HG03378 (cell line): Measurements from ENCODE around the gene YWHAG.
"Not testable (repeated sequence)": the region's sequence is repeated elsewhere in the genome, so short reads cannot be mapped to it uniquely, and the experiment has no call there.

Source experiments
- ATAC-seq: cut with Tn5 transposase; IDR thresholded peaks from one replicate; pipeline ENCODE4 v1.9.1; 2021; ENCODE audit warnings: mild to moderate bottlenecking, moderate library complexity; ENCODE audit not compliant: unreplicated experiment

Gene YWHAG

DNA sequence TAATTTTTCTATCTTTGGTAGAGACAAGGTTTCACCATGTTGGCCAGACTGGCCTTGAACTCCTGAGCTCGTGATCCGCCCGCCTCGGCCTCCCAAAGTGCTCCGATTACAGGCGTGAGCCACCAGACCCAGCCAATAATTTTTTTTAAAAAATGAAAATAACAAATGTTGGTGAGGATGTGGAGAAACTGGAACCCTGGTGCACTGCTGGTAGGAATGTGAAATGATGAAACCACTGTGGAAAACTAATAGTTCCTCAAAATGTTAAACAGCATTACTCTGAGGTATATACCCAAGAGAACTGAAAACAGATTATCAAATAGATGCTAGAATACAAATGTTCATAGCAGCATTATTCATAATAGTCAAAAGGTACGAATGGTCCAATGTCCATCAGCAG, 23.0 kb upstream of the YWHAG start:
- no peak for ATAC-seq

DNA sequence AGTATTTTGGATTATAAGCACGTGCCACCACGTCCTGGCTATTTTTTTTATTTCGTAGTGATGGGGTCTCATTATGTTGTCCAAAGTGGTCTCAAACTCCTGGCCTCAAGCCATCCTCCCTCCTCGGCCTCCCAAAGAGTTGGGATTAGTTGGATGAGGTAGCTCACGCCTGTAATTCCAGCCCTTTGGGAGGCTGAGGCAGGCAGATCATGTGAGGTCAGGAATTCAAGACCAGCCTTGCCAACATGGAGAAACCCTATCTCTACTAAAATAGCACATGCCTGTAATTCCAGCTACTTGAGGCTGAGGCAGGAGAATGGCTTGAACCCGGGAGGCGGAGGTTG, 21.8 kb upstream of the YWHAG start:
- no peak for ATAC-seq

DNA sequence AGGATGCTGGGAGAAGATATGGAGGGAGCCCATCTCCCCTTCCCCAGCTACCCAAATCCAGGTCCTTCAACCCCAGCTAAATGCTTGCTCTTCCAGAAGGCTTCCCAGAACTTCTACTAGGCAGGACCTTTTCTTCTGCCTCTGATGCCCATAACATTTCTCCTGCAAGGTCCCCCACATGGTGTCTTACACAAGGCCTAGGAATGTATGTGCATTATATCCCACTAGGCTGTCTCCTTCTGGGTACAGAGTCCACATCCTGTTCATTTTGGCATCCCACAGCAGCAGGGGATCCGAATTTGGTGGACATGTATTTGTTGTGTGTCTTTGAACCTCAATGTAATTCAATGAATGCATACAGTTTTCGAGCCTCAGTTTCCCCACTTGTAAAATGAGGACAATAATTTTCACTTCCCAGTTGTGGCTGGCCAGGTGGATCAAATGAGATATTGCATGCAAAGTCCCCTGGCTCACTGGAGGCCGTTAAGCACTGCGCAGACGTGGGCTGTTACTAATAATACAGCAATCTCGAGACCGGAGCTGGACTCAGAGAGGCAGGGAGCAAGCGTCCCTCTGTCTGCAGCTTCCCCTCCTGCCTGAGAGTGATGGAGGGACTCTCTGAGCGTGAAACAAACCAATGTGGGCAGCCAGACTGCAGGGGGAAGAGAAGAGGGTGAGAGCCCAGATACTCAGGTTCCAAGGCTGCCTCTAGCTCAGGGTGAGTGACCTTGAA, 18.6 kb upstream of the YWHAG start:
- ATAC-seq = no peak

DNA sequence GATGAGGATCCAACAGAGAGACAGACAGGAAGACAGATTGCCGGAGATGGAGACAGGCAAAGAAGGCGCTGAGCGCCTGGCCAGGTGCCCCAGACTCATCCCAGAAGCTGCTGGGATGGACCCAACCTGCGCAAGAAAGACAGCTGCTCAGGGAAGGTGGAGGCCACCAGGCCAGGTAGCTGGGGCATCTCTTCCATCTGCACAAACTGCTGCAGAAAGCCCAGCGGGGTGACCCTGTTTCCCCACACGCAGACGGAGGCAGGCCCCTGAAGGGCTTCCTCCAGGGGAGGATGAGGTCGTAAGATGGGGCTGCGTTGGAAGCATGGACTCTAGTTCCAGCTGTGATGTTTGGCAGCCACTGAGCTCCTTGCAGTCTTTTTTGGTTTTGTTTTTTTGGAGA, 16.5 kb upstream of the YWHAG start:
- no peak for ATAC-seq

DNA sequence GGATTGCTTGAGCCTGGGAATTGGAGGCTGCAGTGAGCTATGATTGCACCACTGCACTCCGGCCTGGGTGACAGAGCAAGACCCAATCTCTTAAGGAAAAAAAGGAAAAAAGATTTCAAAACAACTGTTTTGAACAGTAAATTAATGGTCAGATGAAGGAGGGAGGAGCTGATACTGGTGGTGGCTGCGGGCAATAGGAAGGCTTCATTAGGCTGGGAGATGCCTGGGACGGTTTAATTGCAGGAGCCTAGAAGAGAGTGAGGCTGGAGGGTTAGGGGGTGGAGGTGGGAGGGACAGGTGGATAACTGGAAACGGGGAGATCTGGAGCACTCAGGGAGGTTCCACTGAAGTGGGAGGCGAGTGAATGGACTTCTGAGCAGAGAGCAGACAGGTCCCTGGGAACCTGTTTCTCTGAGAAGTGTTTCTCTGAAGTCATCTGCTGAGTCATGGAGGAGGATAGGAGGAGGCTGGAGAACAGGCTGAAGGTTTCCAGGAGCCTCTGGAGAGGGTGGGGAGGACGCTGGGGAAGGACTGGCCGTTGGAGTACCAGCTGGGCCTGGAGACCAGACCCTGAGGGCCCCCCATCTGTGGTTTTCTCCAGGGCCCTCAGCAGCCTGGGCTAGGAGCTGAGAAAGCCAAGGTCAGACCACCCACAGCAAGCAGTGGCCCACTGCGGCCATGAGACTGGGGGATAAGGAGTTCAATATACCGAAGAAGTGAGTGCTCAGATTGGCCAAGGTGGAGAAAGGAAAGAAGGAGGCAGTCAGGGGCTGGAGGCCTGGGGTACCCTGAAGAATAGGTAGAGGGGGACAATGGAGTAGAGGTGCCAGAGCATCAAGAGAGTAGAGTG, 14.4 kb upstream of the YWHAG start:
- no peak for ATAC-seq

DNA sequence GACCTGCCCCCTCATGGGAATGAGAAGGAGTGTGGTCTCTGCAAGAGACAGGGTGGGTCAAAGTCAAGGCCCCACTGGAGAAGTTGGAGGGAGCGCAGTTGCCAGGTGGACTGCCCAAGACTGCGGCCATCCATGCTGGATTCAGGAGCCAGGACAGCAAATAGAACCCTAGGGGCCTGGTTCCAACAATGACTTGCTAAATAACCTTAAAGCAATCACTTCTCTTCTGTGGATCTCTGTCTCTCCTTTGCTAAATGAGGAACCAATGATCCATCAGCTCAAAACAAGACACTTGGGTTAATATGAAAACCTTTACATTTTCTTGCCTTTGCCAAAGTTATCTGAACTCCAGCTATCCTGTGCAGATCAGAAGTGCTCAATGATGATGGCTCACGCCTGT, 12.6 kb upstream of the YWHAG start:
- no peak for ATAC-seq

DNA sequence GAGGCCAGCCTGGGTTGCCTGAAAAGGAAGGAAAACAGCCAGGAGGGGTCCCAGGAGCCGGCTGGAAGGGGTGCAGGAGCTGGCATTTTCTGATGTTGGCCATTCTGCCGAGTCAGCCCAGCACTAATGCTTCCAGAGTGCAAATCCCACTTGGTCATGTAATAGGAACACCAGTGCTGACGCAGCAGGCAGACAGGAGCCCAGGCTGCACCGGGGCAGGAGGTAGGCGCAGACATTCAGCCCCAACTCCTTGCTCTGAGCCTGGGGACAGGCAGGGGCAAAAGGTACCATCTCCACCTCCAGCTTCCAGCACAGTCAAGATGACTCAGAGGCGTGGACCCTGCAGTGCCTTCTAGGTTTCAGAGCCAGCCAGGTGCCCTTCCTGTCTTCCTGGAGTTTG, 10.2 kb upstream of the YWHAG start:
- no peak for ATAC-seq

DNA sequence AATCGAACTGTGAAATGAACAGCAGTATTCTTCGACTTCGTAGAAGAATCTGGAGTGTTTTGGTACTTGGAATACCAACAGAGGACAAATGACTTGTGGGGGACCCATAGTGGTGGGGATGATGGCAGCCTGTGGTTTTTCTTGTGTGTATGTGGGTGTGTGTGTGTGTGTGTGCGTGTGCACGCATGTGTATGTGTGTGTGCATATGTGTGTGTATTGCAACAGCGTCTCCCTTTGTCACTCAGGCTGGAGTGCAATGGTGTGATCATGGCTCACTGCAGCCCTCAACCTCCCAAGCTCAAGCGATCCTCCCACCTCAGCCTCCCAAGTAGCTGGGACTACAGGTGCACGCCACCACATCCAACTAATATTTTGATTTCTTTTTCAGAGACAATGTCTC, 9.4 kb upstream of the YWHAG start:
- ATAC-seq = no peak

DNA sequence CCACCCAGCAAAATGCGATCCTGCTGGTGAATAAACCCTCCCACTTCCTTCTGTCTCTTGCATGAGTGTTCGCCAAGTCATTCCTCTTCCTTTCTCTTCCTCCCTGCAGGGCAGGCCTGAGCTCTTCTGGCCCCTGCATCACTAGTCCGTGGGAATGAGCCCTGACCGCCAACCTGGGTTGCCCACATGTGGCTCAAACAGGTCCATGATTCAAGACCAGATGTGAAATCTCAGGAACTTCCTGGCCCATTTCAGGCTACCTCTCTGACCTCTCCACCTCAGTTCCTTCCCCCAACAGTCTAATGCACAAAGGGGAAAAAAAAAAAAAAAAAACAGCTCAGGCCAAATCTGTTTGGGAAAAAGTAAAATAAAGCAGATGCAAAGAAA, 5.4 kb upstream of the YWHAG start:
- ATAC-seq = no peak

DNA sequence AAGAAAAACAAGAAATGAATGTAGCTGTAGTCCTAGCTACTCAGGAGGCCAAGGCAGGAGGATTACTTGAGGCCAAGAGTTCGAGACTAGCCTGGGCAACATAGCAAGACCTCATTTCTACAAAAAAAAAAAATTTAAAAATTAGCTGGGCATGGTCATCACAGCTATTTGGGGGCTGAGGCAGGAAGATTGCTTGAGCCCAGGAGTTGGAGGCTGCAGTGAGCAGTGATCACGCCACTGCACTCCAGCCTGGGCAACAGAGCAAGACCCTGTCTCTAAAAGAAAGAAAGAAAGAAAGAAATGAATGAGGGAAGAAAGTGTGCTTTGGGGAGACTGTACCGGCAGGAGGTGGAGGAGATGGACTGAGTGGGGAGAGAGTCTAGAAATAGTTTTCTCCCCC, 5.0 kb upstream of the YWHAG start:
- ATAC-seq = not testable (repeated sequence)

DNA sequence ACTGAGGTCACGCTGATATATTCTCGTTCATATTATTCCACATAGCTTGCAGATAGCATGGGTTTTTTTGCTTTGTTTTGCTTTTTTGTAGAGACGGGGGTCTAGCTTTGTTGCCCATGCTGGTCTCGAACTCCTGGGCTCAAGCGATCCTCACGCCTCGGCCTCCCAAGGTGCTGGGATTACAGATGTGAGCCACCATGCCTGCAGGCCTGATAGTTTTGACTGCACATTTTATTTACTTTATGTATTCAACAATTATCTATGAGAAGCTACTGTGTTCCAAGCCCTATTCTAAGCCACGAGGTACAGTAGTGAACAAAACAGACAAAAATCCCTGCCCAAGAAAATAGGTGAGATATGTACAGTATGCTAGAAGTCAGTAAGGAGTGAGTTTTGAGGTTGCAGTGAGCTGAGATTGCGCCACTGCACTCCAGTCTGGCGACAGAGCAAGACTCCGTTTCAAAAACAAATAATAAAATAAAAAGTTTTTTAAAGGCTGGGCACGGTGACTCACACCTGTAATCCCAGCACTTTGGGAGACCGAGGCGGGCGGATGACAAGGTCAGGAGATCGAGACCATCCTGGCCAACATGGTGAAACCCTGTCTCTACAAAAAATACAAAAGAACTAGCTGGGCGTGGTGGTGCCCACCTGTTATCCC, 1.3 kb upstream of the YWHAG start:
- no peak for ATAC-seq

DNA sequence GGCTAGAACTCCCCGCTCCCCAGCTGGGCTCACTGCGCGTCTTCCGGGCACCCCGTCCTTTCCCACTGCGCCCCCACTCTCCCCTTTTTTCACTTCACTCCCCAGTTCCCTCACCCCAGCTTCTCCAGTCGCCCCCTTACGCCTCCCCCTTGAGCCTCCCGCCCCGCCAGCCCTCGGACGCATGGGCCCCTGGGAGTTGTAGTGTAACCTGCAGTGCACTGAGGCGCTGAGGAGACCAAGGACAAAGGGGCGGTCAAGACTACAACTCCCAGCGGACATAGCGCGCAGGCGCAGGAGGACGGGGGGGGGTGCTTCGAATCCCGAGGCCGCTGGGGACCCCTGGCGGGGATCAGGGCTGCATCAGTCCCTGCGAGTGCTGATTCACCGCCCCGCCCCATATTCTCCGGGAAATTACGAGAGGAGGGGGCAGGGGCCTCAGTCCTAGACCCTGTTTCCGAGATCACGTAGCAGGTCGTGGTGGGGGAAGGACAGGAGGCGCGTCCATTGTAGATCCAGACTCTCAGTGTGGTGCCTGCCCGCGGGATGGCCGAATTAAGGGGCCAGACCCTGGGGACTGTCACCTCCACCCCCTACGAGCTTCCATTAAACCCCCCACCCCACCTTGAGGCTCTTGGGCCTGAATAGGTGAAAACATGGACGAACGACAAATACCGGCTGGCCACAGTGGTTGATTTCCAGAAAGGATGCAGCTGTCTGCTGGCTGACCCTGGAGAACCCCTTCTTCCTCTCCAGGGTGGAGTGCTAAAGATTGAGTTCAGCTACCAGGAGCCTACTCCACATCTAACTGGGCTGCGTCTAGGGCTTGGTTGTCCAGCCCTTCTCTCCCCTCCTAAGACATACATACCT, 553 bp upstream of the YWHAG start:
- ATAC-seq = peak; percentile 85

DNA sequence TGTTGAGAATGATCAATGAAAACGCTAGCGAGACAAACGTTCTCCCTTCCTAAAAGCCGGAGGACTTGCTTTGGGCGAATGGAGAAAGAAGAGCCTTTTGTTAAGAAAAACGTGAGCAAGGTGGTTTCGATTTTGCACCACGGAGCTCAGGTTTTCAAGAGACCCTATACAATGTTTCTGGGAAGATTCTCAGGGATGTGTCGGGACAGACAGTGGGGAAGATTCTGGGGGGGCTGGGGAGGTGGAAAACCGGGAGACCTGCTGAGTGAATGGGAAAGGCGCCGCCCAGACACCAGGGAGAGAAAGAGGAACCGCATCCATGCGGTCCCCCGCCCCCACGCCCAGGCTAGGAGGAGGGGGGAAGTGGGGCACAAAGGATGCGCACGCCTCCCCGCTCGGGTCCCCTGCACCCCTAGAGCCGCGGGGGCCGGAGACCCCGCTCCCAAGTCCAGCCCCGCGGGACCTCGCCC, 745 bp downstream of the YWHAG start:
- peak; percentile 7 for ATAC-seq

DNA sequence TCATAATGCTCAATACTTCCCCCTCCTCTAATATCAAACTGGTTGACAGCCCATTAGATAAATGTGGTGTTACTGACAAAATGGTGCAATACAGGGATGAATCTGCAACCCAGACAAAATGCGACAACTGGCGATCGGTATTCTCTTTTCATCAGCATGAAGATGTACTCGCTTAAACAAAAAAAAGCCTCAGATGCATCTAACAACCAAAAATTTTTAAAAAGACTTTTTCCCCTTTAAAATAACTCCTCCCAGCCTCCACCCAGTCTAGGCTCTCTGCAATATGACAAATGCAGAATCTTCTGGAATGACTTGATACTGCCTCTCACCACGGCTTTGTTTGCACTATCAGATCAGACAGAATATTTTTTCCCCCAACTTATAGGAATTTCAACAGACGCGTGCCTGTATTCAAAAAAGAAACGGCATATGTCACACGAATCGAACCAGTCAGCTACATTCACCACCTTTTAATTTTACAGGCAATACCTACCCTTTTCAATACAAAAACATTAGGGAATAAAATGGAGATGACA, 1.2 kb downstream of the YWHAG start:
- no peak for ATAC-seq

DNA sequence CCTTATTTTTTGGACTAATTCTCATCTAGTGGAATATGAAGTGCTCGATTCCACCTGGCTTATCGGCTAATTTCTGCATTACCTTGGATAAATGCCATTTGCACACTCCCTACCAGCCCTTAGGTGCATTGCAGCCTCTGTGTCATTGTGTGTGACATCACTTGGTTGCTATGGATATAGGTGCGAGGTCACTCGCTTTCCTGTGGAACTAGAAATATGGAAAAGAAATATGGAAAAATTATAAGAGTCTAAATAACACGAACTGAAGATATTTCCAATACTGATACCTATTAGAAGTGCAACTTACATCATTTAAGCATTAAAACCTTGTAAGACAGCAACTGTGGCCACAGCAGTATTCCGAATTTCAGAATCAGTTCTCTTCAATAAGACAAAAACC, 2.0 kb downstream of the YWHAG start:
- ATAC-seq = no peak

DNA sequence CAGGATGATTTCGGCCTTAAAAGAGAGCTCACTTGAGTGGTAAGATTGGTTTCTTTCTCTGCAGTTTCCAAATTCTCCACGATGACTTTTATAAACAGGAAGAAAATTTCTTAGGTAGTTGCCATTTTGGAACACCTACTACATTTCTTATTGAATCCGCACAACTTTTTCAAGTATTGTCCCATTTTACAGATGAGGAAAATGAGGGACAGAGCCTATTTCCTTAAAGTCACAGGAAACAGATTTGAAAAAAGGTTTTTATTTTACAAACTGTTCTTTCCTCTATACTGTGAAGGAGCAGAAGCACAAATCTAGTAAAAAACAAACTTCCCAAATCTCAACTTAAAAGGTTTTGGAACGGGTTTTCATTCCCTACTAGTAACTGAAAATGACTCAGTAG, 2.7 kb downstream of the YWHAG start:
- no peak for ATAC-seq

DNA sequence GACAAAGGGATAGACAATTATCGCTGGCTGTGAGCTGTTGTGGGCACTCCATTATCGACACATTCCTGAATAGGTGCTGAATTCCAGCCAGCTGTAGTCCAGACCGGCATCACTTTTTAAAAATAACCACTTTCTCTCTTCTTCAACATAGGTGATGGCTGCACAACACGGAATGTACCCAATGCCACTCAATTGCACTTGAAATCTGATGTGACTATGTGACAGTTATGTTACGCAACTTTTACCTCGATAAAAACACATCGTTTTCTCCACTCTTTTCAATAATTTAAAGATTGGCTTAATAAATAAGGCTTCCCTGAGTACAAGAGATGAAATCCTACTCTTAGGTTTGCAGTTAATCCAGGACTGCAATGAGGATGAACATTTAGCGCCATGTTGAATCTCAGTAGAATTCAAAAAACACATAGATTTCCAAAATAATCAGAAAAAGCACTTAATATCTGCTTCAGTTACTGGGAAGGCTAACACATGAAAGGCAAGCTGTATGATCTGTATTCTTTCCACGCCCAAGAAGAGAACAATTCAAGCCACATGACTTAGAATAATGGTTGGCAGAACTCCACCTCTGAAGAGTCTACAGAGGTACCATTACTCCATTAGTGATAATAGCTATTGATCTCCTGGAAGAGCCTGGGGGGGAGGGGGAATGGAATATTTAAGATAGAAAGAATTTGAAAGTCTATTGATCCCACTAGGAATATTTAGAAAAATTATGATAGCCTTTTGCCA, 3.6 kb downstream of the YWHAG start:
- no peak for ATAC-seq

DNA sequence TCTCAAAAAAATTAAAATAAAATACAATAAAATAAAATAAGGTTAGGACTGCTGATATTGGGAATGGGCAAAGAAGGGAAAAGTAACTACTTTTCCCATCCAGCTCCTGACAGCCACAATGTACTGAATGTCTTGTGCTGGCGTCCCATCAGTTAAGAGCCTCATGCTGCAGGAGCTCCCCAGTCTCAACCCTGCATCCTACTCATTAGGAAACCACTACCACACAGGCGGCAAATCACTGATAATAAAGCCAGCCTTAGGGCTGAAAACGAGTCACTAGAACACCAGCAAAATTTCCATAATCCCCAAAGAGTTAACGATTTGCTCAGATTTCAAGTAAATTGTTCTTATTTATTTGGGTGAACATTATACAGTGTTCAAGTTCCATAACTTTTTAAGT, 4.3 kb downstream of the YWHAG start:
- ATAC-seq = no peak

DNA sequence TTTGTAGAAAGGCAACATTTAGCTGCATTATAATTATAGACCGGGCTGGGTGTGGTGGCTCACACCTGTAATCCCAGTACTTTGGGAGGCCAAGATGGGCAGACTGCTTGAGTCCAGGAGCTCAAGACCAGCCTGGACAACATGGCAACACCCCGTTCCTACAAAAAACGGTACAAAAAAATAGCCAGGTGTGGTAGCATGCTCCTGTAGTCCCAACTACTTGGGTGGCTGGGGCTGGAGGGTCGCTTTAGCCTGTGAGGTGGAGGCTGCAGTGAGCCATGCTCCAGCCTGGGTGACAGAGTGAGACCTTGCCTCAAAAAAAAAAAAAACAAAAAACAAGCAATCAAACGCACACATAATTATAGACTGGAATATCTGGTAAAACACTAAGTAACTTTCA, 5.0 kb downstream of the YWHAG start:
- ATAC-seq = no peak

DNA sequence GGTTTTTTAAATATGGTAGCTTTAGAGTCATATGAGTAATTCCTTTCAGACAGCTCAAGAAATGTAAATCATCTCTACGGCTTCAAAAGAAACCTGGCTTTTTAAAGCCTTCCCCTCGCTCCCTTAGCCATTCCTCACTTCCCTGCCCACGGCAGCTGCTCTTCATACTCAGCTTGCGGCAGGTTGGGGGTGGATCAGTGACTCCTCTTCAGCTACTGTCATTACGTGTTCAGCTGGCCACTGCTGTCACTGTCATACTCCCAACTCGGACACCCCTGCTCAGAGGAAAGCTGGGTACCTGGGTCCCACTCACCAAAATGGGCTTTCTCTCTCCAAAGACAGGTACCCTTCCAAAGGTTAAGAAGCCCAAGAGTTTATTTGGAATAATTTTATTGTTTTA, 6.6 kb downstream of the YWHAG start:
- no peak for ATAC-seq
